HS-5 (cell line): ENCODE measurements around the gene LRP1-AS.
"Not testable (repeated sequence)": the region's sequence is repeated elsewhere in the genome, so short reads cannot be mapped to it uniquely, and the experiment has no call there.

Source experiments
- DNase-seq: peaks from one replicate; pipeline ENCODE4 v3.0.0-alpha.2; 2012; ENCODE audit warnings: low read depth

LRP1-AS gene

GRCh38 chr12:57139796-57140649, 7.4 kb downstream of the LRP1-AS start:
- no peak for DNase-seq

GRCh38 chr12:57138526-57139272, 8.7 kb downstream of the LRP1-AS start:
- no peak for DNase-seq

- no peak for DNase-seq
Measured at GRCh38 chr12:57135527-57136326, 11.7 kb downstream of the LRP1-AS start.

- no peak for DNase-seq
Measured at GRCh38 chr12:57134949-57135348, 12.5 kb downstream of the LRP1-AS start.

- DNase-seq = no peak
Measured at GRCh38 chr12:57133916-57134315, 13.5 kb downstream of the LRP1-AS start.

- no peak for DNase-seq
Measured at GRCh38 chr12:57133013-57133569, 14.3 kb downstream of the LRP1-AS start.

- DNase-seq = no peak
Measured at GRCh38 chr12:57131896-57132744, 15.3 kb downstream of the LRP1-AS start.

GRCh38 chr12:57130941-57131340, 16.5 kb downstream of the LRP1-AS start:
- DNase-seq = no peak

- no peak for DNase-seq
Measured at GRCh38 chr12:57129889-57130288, 17.5 kb downstream of the LRP1-AS start.

- no peak for DNase-seq
Measured at GRCh38 chr12:57129321-57129842, 18.0 kb downstream of the LRP1-AS start.

GRCh38 chr12:57128519-57129247, 18.7 kb downstream of the LRP1-AS start:
- DNase-seq = no peak

GRCh38 chr12:57127726-57128518, 19.5 kb downstream of the LRP1-AS start, which contains the start of gene LRP1:
TSS of gene LRP1 (plus strand) at chr12:57128483. CDS start at chr12:57128965, 482 bp downstream.
- DNase-seq = no peak

GRCh38 chr12:57127101-57127725, 20.2 kb downstream of the LRP1-AS start:
- no peak for DNase-seq

- no peak for DNase-seq
Measured at GRCh38 chr12:57126561-57126960, 20.9 kb downstream of the LRP1-AS start.

GRCh38 chr12:57126061-57126460, 21.4 kb downstream of the LRP1-AS start:
- DNase-seq = no peak

GRCh38 chr12:57124261-57124877, 23.1 kb downstream of the LRP1-AS start:
- DNase-seq = no peak

GRCh38 chr12:57123813-57124212, 23.6 kb downstream of the LRP1-AS start:
- DNase-seq = no peak

- DNase-seq = not testable (repeated sequence)
Measured at GRCh38 chr12:57120718-57121117, 26.7 kb downstream of the LRP1-AS start.
